ENCODE measurements around the gene PLIN3. TPM values are rescaled to one million over a fixed set of nuclear protein-coding genes. Genes with fewer than 3 reads are reported as not detected.

Gene PLIN3
- total and polyA plus RNA-seq, 9 of the 15 experiments (the other 6 are each of a cell fraction or from before 2014, with no cell fraction given): 7.5 to 75.6 (median 43.1) TPM

- 96% methylated on average over 28 of the region's 32 CpGs for WGBS (ENCODE audit: insufficient coverage, low coverage, missing lambda C conversion rate)
- H3K4me1 ChIP-seq (replicated peaks in 1 of 2; ENCODE audit: control insufficient read depth in 2 of 2, insufficient read depth in 2 of 2, low read length in 2 of 2): peaks cover 10 to 28% of the 10 kb centered on the region in 2 experiments; a peak in 4 of 5 replicates
- no peaks in the 10 kb centered on the region for H3K9me1 ChIP-seq (ENCODE audit: control insufficient read depth, insufficient read depth, low read length)
- no peak overlapping the region for H3K4me2 ChIP-seq (ENCODE audit: insufficient read depth, low read length)
- TF ChIP-seq DIDO1 (tag; IDR thresholded peaks at IDR 0.05; ENCODE audit: low read depth) (no peak), CTCF (IDR thresholded peaks at IDR 0.05 in 2 of 3, conservative IDR thresholded peaks at IDR 0.05 in 1 of 3; ENCODE audit: insufficient read depth in 2 of 3, low read depth in 1 of 3, low read length in 3 of 3) (0 out of 6 replicates have a peak, but pooled peaks of 1 of the 3 experiments have one; percentile 3), RBFOX2 (IDR thresholded peaks at IDR 0.05; ENCODE audit: low read depth, low read length) (peak; percentile 31)
- no peaks in the 10 kb centered on the region for H4K20me1 ChIP-seq (replicated peaks; ENCODE audit: control insufficient read depth, insufficient read depth, low read length)
- no TSS peak for BruUV-seq (replicated peaks)
- CTCF ChIA-PET (ENCODE audit: low intra/inter-chr PET ratio): no interaction called here
- H3K9me3 ChIP-seq (replicated peaks; ENCODE audit: control insufficient read depth, insufficient read depth, low read depth, low read length): no peaks in the 10 kb centered on the region
- FAIRE-seq: no peak
- H3K79me2 ChIP-seq (ENCODE audit: control insufficient read depth, insufficient read depth, low read length): peaks cover 4% of the 10 kb centered on the region; the same call in 1 of the 3 replicates
- no peak overlapping the region for H3K4me3 ChIP-seq
- no peak for ATAC-seq
- peaks cover 35% of the 10 kb centered on the region; the same call in 2 of the 3 replicates for H3K36me3 ChIP-seq (ENCODE audit: control insufficient read depth, insufficient read depth, low read length)
- no peak overlapping the region for H3K27ac ChIP-seq (ENCODE audit: extremely low read depth, low read depth, low read length)
- no peak overlapping the region for H2AFZ ChIP-seq (ENCODE audit: low read depth, low read length)
- in situ Hi-C loops (cut with MboI): no loop called here
- intact Hi-C loops (cut with micrococcal nuclease): loop anchor here (5.0 kb wide), 1 partner anchor 50 kb away; the partner anchor contains the start of gene PLIN3
- POLR2A ChIA-PET: interaction anchor here (0.5 to 1.4 kb wide), 6 partner anchors 11 to 806 kb away, joined by 3 to 7 read pairs (median 3); no protein-coding TSS in a partner anchor
- peak in 1 of 4 experiments; percentile 7 for DNase-seq (ENCODE audit: extremely low read depth in 1 of 4, low spot score in 3 of 4)
- H3K9ac ChIP-seq (ENCODE audit: insufficient read depth in 1 of 2, low read depth in 2 of 2, low read length in 2 of 2): peak overlapping the region in 1 of 2 experiments; percentile 22; a peak in 1 of 4 replicates
- H3K27me3 ChIP-seq (ENCODE audit: control insufficient read depth in 2 of 2, insufficient read depth in 2 of 2, low read length in 2 of 2): no peaks in the 10 kb centered on the region
Observed at GRCh38 chr19:4817467-4818277, 49.8 kb downstream of the PLIN3 start.

Data from K562 (cell line).